HT1080 (cell line): ENCODE data around the gene NTM. TPM values are rescaled to one million over a fixed set of nuclear protein-coding genes. Genes with fewer than 3 reads are reported as not detected.
A peak's percentile ranks its signal among the peaks of the same experiment; 100 is the strongest.

Experiments used
- DNase-seq: peaks from one replicate; pipeline ENCODE4 v3.0.0-alpha.2; 2015; ENCODE audit warnings: low read depth
- total RNA-seq: library from RNA; depleted of rRNA; stranded (reverse); fragments of >200 nt; shearing (Covaris generic); gene quantifications from 2 replicates; pipeline ENCODE4 v1.2.3, GENCODE V29; 2014

The NTM gene
- total RNA-seq, 1 experiment from 2014 or later = 65.7 TPM

DNA sequence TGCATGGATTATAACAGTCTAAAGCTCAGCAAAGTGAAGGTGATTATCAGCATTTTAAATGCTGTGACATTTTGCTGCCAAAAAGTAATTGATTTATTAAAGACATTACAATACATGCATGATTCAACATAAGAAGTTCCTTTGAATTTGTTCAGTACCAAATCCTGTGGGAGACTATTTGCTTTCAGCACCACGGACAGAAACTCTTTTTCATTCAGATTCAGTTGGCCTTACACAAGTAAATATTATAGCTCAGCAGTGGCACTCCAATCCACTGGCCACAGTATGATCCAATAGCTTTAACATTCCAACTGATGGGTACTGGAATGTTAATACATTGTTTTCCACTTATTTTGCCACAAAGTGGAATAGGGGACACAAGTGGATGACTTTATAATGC is 806.7 kb downstream of the NTM start:
- peak; percentile 27 for DNase-seq

DNA sequence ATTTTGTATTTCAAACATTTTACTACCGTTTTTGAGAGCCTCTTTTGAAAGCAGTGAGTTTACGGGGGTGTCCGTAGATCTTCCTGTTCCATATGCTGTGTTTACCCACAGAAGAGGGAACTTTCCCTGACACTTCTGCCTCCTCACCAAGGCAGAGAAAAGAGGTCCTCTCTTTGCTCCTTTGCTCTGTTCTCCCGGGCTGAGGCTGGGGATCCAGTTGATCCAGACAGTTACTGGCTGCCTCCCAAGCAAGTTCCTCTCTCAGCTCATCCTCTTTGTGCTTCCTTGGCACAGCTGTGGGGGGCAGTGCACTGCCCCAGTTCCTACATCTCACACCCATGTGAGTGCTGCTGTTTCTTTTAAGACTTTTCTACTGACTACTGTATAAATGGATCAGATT is 813.7 kb downstream of the NTM start:
- DNase-seq = no peak

GRCh38 chr11:132185726-132186592 is 815.5 kb downstream of the NTM start:
- DNase-seq = no peak

GRCh38 chr11:132186699-132187098 is 816.3 kb downstream of the NTM start:
- no peak for DNase-seq

DNA sequence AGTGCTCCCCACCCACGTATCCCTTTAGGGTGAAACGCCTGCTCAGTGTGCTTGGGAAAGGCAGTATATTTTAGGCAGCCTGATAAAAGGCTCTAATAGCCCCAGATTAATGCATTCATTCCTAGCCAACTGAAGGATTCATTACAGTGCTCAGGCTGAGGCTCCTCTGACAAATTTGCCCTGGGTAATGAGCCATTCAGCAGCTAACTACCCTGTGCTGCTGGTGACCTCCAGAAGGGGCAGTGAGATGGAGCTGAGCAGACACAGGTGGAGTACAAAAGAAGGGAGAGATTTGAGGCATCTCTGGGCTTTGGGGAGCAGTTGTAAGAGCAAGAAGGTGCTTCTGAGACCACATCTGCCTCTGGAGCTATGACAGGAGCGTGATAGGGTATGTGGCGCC is 817.0 kb downstream of the NTM start:
- DNase-seq = no peak

DNA sequence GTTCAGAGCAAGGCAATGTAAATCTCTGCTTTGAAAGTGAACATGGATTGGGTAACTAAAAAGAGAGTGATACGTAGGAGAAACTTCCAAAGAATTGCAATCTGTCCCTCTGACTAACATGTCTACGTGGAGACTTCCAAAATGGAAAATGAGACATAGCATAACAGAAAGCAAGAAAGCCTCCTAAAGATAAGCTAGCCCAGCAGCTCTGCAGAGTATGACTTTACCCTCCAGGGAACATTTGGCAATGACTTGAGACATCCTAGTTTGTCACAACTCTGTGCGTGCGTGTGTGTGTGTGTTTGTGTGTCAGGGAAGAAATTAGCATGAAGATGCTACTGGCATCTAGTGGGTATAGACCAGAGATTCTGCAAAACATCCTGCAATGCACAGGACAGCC is 817.4 kb downstream of the NTM start:
- no peak for DNase-seq

DNA sequence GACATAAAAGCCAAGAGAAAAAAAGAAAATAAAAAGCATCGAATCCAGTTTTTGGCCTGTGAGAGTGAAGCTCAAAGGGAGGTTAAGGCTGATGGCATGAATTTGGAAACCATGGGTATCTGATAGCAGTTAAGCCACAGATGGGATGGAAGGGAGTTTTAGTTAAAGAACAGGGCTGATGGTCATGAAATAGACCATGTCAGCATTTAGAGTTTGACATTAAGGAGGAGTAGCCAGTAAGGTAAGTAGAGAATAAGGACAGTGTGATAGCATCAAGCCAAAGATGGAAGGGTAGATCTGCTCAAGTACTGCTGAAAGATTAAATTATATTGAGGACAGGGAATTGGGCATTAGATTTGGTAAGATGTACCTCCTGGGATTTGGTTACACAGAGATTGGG is 826.5 kb downstream of the NTM start:
- no peak for DNase-seq

GRCh38 chr11:132200353-132200936 is 830.0 kb downstream of the NTM start:
- DNase-seq = no peak

GRCh38 chr11:132202621-132203020 is 832.2 kb downstream of the NTM start:
- DNase-seq = peak; percentile 41

- no peak for DNase-seq
Measured at GRCh38 chr11:132205006-132205405, 834.6 kb downstream of the NTM start.

- no peak for DNase-seq
Measured at GRCh38 chr11:132205496-132205895, 835.1 kb downstream of the NTM start.

DNA sequence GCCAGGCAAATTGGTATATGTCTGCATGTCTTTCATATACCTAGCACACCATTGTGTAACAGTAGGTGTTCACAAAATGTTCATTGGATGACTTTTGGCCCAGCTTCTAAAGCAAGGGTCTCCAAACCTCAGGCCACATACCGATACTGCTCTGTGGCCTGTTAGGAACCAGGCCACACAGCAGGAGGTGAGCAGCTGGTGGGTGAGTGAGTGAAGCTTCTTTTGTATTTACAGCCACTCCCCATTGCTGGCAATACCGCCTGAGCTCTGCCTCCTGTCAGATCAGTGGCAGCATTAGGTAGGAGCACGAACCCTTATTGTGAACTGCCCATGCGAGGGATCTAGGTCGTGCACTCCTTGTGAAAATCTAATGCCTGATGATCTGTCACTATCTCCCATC is 836.6 kb downstream of the NTM start:
- DNase-seq = no peak

GRCh38 chr11:132208477-132209055 is 838.2 kb downstream of the NTM start:
- DNase-seq = no peak

- DNase-seq = no peak
Measured at GRCh38 chr11:132211479-132211878, 841.1 kb downstream of the NTM start.

GRCh38 chr11:132217856-132218255 is 847.4 kb downstream of the NTM start:
- DNase-seq = no peak

GRCh38 chr11:132220474-132220873 is 850.1 kb downstream of the NTM start:
- peak; percentile 28 for DNase-seq

DNA sequence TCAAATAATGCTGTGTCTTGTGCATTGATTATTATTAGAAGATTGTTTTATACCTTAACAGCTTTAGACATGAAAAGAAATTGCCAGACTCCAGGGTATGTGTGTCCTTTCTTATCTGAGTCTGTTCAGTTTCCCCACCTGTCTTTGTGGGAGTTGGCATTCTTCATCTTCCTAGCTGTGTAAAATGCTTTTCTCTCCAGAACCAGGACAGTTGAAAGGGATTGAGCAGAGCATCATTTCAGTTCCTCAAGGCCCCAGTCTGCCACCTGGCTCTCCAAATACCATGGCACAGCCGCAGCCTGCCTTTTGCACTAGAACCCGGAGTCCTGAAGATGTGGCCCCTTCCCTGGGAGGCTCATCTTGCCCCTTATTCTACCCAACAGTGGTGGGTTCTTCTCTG is 851.9 kb downstream of the NTM start:
- no peak for DNase-seq

DNA sequence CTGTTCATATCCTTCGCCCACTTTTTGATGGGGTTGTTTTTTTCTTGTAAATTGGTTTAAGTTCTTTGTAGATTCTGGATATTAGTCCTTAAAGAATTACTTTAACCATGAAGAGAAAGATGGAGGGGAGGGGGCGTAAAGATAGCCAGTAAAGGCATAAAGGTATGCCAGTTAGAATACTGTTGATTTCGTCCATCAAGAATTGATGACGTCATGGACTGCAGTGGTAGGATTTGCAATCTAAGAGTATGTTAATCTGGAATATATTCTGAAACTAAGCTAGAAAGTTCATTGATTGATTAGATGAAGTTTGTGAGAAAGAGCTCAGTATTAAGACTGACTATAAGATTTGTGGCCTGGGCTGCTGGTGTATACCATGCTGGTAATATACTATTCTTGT is 856.1 kb downstream of the NTM start:
- no peak for DNase-seq

DNA sequence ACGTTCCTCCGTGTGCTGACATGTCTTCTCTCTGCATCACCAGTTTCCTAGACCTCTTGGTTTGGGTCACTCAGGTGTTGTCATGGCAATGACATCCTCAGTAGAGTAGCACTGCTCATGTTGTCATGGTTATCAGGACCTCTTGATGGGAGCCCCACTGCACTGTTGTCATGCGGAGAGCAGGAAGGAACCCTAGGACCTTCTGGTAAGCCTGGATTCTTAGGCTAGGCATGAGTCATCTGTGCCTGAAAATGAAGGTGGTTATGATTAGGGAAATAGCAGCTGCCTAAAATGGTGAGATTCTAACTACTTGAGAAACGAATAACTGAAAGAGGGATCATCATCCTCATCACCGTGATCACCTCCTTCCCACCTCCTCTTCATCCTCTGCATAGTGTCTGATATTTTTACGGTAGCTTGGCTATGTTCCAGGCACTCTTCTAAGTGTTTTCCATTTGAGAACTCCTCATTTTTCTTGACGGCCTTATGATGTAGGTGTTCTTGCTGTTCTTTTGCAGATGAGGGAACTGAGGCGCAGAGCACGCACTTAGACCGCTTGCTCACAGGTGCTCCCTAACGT is 858.4 kb downstream of the NTM start:
- DNase-seq = peak; percentile 68

DNA sequence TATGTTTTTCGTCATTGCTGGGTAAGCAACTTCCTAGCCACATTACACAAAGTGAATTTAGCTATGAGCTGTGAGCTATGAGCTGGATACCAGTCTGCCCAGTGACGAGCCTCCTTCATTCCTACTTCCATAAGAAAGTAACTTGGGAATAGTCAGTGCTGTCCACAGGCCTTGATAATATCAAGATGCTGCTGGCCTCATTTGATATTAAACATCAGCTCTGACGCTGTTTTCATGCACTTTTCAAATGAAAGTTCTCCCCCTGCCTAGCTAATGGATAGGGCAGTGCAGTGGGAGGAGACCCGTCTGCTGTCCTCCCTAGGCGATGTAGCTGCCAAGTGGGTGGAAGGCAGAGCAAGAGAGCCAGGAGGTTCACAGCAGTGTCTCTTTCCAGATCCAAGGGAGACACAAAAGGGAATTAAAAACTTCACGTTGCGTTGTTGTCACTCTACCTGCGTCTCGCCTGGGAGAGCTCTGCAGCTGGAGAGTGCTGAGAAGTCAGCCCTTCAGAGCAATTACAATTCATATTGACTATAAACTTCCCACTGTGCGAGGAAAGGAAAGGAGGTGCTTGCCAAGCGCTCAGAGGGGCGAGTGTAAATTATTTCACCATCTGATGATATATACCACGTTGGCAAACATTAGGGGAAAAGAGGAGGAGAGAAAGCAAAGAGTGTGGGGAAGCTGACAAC is 861.4 kb downstream of the NTM start:
- no peak for DNase-seq

- DNase-seq = peak; percentile 85
Measured at GRCh38 chr11:132234878-132235277, 864.5 kb downstream of the NTM start.

DNA sequence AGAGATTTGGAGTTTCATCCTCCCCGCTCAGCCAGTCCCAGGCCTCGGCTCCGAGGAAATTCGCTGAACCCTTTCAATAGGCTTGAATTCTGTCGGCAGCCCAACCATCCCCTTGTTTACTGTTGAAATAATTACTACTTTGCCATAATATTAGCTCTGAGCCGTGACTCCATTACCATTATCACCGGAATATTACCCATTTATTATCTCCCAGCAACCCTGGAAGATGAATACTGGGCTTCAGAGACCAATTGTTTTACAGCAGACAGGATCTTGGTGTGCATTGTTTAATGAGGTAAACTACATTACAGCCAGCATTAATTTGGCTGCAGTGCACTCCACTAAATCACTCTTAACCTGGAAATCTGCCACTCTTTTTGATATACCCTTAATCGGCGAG is 867.4 kb downstream of the NTM start:
- DNase-seq = no peak
